ENCODE data around the gene SLC4A3.
A peak's percentile ranks its signal among the peaks of the same experiment; 100 is the strongest.

SLC4A3 gene

DNA sequence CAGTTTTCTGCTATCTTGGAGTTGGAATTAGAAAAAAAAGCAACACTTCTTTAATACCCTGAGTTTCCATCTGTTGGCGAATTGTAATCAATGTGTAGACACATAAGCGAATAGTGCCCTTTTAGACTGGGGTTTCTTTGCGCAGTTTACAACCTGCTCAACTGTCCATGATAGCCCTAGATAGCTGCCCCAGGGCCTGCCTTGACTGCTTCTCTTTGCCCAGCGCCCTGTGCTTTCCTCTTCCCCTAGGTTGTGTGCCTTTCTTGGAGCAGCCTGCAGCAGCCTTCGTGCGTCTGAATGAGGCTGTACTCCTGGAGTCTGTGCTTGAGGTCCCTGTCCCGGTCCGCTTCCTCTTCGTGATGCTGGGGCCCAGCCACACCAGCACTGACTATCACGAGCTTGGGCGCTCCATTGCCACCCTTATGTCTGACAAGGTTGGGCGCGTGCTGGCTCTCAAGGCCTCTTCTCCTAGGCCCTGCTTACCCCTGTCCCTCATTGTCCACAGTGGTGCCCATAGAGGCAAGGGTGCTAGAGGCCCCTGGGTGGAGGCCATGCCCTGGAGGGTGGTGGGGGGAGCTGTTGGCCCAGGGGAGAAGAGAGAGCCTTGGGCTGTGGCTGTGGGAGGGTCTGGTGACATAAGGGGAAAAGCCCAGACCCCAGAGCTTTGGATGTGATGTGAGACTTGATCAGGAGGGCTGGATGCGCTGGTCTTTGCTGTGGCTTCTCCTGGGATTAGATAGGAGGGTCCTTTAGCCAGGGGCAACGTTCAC is 6.9 kb downstream of the SLC4A3 start:
- no peak for FAIRE-seq

DNA sequence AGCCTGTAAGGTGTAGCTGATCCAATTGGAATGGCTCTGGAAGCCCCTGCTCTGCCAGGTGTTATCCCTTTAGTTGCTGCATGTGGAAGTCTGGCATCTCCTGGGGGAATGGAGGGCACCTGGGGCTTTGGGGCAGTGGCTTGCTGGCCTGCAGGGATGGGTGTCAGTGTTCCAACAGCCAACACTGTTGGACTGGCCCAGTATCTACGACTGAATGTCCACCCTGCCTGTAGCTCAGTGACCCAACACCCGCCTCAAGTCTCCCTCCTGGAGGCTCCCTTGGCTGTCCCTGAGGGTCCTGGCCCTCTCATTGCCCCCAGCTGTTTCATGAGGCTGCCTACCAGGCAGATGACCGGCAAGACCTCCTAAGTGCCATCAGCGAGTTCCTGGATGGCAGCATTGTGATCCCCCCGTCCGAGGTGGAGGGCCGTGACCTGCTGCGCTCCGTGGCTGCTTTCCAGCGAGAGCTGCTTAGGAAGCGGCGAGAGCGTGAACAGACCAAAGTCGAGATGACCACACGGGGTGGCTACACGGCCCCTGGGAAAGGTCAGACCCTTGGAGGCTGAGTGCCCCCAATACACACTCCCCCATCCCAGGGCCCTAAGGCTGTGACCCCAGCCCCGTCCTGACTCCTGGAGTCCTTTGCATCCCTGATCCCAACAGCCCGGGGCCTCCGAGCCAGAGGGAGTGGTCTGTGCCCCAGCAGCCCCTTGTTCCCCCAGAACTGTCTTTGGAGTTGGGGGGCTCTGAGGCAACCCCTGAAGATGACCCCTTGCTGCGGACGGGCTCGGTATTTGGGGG is 7.7 kb downstream of the SLC4A3 start:
- no peak for FAIRE-seq

DNA sequence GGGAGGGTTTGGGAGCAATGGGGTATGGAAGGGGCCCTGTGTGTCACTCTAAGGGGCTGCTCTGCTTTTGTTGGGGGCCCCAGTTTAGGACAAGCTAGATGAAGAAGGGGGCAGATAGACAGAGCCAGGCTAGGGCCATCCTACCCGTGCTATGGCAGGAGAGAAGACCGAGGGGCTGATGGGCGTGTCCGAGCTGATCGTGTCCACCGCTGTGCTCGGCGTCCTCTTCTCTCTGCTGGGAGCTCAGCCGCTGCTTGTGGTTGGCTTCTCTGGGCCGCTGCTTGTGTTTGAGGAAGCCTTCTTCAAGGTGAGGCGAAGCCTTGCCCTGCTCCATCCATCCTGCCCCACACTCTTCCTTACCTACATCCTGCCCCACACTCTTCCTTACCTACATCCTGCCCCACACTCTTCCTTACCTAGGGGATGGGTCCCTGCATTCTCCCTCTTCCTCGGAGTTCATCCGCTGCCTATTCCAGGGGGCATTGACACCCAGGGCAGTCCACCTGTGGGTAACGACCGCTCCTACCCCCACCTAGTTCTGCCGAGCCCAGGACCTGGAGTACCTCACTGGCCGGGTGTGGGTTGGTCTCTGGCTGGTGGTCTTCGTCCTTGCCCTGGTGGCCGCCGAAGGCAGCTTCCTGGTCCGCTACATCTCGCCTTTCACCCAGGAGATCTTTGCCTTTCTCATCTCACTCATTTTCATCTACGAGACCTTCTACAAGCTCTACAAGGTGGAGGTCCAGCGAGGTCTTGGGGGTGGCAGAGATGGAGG is 8.9 kb downstream of the SLC4A3 start:
- FAIRE-seq, result no peak

DNA sequence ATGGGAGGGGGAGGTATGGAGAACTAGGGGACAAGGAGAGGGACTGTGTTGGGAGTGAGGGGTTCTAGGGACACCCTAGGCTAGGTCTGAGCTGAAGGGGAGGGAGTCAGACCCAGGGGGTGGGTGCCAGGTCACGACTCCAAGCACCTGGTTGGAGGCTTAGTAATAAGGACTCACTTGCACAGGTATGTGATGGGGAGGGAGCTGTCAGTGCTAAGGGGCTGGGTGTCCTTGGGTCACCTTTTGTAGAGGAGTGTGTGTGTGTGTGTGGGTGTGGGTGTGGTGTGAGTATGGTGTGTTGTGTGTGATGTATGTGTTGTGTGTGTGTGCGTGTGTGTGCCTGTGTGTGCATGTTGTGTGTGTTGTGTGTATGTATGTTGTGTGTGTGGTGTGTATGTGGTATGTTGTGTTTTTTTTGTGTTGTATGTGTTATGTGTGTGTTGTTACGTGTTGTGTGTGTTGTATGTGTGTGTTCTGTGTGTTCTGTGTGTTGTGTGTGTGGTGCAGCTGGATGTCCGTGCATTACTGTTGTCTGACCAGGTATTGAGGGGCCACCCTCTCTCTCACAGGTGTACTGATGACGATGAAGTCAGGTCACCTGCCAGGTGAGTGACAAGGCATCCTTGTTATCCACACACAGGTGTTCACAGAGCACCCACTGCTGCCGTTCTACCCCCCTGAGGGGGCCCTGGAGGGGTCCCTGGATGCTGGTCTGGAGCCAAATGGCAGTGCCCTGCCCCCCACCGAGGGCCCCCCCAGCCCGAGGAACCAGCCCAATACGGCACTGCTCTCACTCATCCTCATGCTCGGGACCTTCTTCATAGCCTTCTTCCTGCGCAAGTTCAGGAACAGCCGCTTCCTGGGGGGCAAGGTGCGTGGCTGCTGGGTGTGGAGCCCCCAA is 9.8 kb downstream of the SLC4A3 start:
- FAIRE-seq, result no peak

DNA sequence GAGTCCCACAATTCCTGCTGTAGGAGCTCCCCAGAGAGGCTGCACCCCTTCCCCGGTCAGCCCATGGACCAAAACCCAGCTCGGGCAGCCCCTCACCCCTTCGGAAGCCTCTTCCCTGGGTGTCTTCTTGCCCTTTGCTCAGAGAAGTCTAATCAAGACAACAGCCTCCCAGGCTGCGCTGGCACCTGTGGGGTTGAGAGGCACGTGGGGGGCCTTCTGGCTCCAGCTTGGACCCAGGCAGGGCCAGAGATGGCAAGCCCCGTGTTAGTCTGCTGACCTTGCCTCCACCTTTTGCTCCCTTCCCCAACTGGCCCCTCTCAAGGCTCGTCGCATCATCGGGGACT is 10.4 kb downstream of the SLC4A3 start:
- no peak for FAIRE-seq

DNA sequence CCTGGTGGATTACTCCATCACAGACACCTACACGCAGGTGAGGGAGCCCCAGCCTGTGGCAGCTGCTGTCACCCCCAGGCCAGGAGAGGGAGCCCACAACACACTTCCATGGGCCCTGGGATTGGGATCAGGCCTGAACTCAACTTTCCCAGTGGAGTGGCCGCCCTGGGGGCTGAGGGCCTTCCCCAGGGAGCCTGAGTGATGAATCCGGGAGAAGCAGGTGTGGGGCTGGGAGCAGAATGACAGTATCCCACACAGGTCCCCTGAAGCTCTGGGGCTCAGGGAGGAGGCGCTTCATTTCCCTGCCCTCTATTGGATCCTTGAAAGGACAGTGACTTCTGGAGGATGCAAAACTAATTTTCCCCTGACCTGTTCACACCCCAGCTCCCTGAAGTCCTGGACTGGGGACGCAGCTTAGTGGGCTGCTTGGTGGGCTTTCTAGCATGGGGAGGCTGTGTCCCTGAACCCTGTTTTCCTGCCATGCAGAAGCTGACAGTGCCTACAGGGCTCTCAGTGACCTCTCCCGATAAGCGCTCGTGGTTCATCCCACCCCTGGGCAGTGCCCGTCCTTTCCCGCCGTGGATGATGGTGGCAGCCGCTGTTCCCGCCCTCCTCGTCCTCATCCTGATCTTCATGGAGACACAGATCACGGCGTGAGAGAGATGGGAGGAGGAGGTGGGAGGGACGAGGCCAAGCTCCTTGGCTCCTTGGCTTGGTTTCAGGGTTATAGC is 11.0 kb downstream of the SLC4A3 start:
- no peak for FAIRE-seq

DNA sequence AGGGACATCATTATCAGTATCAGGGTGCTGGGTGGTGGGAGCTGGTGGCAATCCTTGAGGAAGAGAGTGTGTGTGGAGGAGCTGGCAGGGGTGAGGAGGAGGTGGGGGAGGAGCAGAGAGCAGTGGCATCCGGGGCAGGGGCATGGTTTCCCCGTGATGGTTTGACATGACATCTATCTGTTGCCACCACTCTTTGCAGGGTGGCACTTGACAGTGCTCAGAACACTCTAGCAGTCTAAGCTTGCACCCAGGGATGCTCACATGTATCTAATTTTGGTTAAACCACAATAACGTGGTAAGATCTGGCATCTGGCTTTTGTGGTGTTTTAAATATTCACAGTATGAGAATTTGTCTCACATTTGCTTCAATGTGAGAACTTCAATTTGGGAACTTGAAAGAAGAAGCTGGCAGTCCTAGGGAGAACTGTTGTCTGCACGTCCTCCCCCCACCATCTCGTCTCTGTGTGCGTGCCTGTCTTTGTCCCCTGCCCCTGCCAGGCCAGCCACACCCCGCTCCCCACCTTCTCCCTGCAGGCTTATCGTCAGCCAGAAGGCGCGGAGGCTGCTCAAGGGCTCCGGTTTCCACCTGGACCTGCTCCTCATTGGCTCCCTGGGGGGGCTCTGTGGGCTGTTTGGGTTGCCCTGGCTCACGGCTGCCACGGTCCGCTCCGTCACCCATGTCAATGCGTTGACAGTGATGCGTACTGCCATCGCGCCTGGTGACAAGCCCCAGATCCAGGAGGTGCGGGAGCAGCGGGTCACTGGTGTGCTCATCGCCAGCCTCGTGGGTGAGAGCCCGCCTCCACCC is 11.7 kb downstream of the SLC4A3 start:
- FAIRE-seq, result no peak

DNA sequence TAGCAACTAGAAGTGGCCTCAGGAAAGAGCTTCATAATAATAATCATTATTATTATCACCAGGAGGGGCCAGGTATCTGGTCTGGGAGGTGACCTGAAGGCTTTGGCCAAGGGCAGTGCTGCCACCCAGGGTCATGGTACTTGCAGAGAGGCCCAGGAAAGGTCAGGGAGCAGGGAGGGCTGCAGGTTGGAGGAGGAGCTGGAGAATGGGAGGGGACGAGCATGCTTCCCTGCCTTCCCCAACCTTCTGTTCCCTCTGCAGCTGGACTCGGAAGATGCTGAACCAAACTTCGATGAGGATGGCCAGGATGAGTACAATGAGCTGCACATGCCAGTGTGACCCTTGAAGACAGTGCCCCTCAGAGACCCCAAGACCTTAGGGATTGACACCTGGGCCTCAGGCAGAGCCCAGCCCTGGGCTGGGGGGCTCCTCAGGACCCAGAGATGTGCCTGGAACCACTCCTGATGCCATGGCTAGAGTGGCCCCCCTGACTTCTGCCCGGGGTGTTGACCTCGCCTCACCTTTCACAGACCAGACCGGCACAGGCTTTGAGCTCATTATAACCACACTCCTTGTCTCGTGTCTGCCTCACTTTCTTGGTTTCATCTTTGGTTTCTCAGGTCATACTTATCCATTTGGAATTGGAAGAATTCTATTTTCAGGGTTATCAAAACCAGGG is 14.1 kb downstream of the SLC4A3 start:
- no peak for FAIRE-seq

DNA sequence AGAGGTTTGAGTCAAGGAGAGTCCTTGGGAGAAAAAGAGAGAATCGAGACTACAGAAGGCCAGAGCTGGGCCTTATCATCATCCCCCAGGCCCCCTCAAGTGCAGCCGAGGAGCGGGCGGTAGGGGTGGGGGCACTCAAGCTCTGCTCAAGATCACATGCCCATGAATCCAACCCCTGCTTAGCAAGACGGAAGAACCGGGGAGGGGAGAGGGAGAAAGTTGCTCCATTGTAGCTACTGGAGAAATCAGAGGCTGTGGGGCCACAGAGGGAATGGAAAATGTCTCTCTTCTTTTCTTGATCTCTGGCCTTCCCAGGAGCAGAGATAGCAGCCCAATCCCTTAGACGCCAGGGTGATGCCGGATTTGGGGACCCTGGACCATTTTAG is 14.6 kb downstream of the SLC4A3 start:
- FAIRE-seq, result no peak

DNA sequence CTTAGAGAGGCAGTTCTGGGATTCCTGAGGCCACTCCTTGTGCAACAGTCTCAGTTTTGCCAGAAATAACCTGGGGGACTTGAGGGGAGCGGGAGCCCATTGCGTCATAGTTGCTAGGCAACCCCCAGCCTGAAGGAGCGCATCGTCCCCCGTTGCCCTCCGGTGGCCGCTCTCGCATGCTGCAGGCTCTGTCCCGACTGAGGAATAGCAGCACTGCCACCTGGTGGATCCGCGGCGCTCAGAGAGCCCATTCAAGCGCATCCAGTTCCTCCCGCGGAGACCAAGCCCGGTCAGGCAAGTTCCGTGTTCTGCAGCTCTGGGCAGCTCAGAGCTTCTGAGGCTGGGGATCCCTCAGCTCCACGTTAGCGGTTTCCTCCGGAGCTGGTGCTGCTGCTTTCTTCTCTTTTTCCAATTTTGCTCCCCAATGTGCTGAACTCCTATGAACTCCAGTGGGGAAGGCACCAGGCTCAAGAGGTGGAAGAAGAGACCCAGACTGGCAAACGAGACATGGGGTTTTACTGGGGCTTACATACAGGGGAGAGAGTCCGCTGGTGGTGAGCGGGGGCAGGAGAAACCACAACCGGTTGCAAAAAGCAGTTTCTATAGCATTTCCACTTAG is 15.1 kb downstream of the SLC4A3 start:
- peak; percentile 72 for FAIRE-seq

DNA sequence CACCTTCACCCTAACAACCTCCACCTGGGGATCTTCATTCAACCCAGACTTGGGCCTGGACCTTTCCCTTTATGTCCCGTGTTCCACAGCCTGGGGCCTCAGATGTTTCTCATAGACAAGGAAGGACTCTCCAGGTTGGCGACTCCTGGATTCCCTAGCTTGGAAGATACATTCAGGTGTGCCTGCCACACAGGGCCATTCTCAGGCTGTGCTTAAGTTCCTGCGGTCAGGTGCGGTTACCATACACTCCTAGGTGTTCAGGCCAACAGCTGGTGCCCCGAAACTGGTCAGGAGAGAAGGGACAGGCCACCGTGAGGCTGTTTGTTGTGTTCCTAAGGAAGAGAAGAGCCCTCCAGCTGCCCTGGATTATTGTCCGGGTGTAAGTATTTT is 15.6 kb downstream of the SLC4A3 start:
- no peak for FAIRE-seq

DNA sequence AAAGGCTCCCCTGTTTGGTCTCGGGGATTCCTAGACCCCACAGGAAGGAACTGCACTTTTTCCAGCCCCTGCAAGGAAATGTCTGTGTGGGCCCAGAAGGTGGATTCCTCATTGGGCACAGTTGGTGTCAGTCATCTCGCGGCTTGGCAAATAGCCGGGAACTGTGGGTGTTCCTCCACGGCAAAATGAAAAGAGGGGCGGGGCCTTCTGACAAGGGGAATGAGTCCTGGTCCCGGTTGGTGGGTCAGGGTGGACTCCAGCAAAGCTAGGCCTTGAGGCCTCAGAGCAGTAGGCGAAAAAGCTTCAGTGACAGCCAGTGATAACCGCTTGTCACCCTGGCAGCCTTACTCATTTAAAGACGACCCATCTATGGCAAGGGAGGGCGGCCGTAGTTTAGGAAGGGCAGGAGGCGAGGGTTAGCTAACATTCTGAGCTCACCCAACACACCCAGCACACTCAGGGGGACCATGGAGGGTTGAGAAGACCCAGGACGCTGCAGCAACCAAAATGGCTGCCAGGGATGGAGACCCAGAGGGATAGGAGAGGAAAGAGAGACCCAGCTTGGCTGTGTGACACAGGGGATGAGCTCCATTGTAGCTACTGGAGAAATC is 16.5 kb downstream of the SLC4A3 start:
- FAIRE-seq, result no peak

DNA sequence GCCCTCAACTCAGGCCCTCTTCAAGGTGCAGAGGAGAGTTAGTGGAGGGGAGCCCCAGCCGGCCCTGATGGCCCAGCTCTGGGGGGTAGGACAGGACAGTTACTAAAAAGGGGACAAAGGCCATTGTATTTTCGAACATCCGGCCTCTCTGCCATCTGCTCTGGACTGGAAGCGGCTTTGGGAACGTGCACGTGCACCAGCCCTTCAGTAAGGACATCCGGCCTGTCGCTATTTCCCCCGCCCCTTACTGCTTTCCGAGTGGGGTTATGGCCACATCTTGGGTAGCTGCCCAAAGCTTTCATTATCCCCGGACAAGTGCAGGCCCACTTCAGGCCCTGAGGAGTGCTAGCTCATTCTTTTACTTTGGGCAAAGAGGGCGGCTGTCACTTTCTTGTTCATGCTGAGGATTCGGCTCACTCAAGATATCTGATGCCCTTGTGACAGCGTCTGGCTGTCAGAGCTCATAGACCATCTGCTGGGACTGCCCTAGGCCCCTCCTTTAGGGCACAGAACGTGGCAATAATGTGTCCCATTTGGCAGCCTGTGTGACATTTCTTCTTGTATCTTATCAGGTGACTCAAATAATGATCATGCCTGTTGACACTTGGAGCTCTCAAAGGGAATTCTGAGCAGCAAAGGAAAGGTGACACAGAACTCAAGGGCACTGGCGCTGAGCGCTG is 17.5 kb downstream of the SLC4A3 start:
- no peak for FAIRE-seq

DNA sequence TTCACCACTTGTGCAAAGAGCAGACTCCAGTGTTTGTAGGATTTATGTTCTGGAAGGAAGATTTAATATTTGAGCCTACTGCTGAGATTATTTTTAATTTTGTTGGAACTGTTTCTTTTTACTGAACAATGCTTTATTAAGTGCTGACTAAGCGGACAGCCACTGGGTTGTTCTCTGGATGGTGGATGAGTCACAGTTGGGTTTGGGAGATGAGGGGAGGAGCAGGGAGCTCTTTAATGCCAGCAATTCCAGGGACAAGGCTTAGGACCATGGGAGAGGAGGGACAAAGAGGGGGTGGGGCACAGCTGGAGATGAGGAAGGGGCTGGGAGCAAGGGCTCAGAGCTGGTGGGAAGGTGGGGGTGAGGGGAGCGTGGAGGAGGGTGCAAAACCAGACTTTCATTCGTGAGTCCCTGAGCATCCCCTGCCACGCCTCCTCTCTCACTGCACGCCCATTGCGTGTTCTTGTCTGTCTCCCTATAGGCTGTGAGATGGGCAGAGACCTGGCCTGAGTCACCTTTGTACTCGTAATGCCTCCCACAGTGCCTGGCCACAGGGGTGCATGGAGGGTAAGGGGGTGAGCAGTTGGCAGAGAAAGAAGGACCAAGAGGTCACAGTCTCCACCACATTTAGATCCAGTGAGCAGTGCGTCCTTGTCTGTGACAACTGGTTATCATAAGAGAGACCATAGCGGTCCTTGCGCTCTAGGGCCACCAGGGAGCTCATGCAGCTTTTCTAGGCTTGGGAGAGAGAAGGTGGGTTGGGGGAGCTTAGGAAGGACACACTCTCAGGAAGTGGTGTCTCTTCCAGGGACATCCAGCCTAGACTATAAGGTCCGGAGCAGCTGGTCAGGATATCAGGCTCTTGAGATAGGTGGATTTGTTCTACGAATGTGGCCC is 18.4 kb downstream of the SLC4A3 start:
- FAIRE-seq, result no peak

DNA sequence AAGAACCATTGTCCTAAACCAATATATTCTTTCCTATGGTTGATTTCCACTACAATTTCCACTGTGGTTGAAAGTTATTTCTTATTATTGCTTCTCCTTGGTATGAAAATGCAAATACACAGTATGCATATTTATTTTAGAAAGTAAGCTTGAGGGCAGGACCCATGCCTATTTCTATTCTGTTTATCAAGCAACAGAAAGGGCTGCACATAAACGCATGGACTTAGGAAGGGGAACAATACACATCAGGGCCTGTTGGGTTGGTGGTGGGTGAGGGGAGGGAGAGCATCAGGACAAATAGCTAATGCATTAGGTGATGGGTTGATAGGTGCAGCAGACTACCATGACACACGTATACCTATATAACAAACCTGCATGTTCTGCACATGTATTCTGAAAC is 20.7 kb downstream of the SLC4A3 start:
- FAIRE-seq, result no peak

DNA sequence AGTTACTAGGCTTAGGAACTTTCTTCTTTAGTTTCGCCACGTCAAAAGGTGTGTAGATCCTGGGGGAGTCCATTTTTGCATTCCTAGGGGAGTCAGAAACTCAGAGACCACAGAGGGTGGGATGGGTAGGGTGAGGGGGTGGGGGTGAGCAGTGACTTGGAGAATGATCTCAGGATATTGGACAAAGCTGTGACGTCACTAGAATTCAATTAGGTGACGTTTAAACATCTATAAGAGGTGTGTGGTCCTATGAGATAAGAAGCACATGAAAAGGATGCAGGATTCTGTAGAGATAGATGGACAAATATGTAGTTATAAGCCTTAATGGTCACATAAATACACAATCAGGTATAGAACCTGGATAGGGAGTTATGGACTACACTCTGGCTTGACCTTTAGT is 21.5 kb downstream of the SLC4A3 start:
- FAIRE-seq, result no peak

DNA sequence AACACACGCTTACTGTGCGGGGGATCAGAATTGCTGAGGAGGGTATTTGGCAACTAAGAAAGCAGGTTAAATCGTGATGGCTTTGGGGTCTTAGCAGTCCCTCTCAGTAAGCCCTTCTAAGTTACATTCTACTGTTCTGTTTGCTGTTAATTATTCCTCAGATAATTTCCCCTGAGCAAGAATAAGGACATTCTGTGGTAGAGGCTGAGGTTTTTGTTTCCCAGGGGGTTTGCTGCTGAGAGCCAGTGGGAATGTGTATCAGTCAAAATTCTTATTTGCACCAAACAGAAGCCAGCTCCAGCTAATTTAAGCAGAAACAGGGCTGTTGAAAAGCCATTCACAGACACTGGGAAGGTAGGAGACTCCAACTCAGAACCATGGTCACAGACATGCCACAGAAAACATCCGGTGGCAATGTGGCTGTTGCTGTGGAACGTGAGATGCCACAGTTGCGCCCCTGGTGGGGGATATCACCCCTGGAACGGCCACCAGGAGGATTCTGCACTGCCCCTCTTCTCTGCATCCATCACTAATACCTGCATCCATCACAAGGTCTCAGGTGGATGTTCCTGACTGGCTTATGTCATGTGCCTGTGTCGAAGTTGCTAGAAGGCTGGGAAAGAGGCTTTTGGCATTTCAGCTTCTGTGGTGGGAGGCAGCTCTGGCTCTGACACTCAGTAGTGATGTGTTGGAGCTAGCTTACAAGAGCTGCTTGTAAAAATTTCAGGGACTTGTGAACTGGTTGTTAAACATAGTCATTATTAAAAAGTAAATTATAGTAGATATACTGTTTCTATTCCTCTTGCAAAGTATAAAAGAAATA is 23.2 kb downstream of the SLC4A3 start:
- no peak for FAIRE-seq

Measured in endometrium (tissue), 2 donors.